Measurements from ENCODE around the gene SLC52A1. TPM values are rescaled to one million over a fixed set of nuclear protein-coding genes. Genes with fewer than 3 reads are reported as not detected.

Gene SLC52A1
- total RNA-seq, 1 experiment from 2014 or later: 1.1 TPM

DNA sequence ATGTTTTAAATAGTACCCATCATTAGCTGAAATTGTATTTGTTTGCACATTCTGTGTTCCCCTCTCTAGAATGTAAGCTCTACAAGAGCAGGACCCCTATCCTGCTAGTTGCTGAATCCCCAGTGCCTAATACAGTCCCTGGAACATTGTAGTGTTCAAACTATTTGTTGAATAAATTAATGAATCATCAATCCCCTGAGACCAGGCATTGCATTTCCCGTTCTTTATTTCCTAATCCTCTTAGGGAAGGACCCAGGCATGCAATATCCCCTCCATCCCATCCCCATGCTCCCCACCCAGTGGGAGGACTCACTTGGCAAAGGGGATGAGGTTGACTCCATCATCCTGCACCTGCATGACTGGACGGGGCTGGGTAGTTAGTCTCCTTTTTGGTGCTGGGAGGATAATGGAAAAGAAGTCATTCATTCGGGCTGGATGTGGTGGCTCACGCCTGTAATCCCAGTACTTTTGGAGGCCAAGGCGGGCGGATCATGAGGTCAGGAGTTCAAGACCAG, 41.1 kb downstream of the SLC52A1 start:
- CTCF ChIA-PET: no interaction called here
- peaks cover 43% of the 10 kb centered on the region for H3K27me3 Mint-ChIP-seq (ENCODE audit: low read depth)
- no peak overlapping the region for H3K4me3 Mint-ChIP-seq
- H3K36me3 Mint-ChIP-seq: no peaks in the 10 kb centered on the region
- TF ChIP-seq, protein P1, sequence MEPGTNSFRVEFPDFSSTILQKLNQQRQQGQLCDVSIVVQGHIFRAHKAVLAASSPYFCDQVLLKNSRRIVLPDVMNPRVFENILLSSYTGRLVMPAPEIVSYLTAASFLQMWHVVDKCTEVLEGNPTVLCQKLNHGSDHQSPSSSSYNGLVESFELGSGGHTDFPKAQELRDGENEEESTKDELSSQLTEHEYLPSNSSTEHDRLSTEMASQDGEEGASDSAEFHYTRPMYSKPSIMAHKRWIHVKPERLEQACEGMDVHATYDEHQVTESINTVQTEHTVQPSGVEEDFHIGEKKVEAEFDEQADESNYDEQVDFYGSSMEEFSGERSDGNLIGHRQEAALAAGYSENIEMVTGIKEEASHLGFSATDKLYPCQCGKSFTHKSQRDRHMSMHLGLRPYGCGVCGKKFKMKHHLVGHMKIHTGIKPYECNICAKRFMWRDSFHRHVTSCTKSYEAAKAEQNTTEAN (CRISPR knock-in tag; IDR thresholded peaks at IDR 0.05): no peak
- TF ChIP-seq SMAD3 (CRISPR knock-in tag; IDR thresholded peaks at IDR 0.05; ENCODE audit: borderline replicate concordance) (no peak), ZNF416 (CRISPR knock-in tag; IDR thresholded peaks at IDR 0.05) (no peak), ZNF138 (CRISPR knock-in tag; conservative IDR thresholded peaks at IDR 0.05) (no peak), GRHL2 (CRISPR knock-in tag; IDR thresholded peaks at IDR 0.05; ENCODE audit: insufficient replicate concordance, severe bottlenecking) (no peak)
- TF ChIP-seq, protein P2, sequence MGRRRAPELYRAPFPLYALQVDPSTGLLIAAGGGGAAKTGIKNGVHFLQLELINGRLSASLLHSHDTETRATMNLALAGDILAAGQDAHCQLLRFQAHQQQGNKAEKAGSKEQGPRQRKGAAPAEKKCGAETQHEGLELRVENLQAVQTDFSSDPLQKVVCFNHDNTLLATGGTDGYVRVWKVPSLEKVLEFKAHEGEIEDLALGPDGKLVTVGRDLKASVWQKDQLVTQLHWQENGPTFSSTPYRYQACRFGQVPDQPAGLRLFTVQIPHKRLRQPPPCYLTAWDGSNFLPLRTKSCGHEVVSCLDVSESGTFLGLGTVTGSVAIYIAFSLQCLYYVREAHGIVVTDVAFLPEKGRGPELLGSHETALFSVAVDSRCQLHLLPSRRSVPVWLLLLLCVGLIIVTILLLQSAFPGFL (CRISPR knock-in tag; IDR thresholded peaks at IDR 0.05; ENCODE audit: borderline replicate concordance): no peak
- TF ChIP-seq, protein P3, sequence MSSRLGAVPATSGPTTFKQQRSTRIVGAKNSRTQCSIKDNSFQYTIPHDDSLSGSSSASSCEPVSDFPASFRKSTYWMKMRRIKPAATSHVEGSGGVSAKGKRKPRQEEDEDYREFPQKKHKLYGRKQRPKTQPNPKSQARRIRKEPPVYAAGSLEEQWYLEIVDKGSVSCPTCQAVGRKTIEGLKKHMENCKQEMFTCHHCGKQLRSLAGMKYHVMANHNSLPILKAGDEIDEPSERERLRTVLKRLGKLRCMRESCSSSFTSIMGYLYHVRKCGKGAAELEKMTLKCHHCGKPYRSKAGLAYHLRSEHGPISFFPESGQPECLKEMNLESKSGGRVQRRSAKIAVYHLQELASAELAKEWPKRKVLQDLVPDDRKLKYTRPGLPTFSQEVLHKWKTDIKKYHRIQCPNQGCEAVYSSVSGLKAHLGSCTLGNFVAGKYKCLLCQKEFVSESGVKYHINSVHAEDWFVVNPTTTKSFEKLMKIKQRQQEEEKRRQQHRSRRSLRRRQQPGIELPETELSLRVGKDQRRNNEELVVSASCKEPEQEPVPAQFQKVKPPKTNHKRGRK (CRISPR knock-in tag; IDR thresholded peaks at IDR 0.05; ENCODE audit: borderline replicate concordance): no peak
- TF ChIP-seq, protein P4, sequence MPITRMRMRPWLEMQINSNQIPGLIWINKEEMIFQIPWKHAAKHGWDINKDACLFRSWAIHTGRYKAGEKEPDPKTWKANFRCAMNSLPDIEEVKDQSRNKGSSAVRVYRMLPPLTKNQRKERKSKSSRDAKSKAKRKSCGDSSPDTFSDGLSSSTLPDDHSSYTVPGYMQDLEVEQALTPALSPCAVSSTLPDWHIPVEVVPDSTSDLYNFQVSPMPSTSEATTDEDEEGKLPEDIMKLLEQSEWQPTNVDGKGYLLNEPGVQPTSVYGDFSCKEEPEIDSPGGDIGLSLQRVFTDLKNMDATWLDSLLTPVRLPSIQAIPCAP (CRISPR knock-in tag; IDR thresholded peaks at IDR 0.05): no peak
- H3K27ac Mint-ChIP-seq: no peak overlapping the region
- ATAC-seq: no peak
- POLR2A ChIA-PET: no interaction called here
- DNase-seq (ENCODE audit: low spot score): no peak
- no peaks in the 10 kb centered on the region for H3K9me3 Mint-ChIP-seq
- H3K4me1 Mint-ChIP-seq: peaks cover 8% of the 10 kb centered on the region

DNA sequence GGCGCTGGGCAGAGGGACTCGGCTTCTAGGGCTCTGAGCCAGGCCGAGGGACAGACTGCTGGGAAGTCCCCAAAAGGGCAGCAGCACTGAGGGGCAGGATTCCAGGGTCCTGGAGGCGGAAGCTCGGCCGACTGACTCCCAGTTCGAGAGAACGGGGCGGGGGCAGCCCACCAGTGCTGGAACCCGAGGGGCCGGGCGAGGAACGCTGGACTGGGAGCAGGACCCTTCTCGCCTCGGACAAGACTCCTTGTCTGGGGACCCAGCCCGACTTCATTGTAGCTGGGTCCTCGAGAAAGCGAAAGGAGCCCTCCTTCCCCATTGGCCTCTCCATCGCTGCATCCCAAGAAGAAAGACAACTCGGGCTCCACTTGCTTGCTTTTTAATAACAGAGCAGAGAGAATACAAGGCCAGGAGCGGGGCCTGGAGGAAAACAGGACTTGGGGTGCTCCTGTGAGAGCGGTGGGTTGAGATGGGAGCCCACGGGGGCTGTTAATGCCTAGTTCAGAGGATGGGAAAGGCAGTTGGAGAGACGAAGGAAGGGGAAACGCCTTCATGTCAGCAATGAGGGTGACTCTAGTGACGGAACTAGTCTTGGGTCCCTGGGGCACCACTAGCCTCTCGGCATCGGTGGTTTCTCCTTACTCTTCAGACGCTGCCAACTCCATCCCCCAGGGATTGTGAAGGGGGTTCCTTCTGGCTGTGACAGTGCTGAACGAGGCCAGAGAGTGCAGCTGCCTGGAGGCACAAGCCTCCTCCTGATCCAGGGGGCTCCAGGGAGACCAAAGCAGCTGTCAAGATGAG, 47.3 kb downstream of the SLC52A1 start:
- Mint-ChIP-seq H3K27ac (no peak overlapping the region), H3K27me3 (ENCODE audit: low read depth) (peaks cover 45% of the 10 kb centered on the region), H3K4me3 (peak overlapping the region; percentile 77), H3K36me3 (no peaks in the 10 kb centered on the region), H3K4me1 (peaks cover 25% of the 10 kb centered on the region), H3K9me3 (no peaks in the 10 kb centered on the region)
- DNase-seq (ENCODE audit: low spot score): no peak
- POLR2A ChIA-PET: interaction anchor here (2.2 to 3.0 kb wide), 2 partner anchors 9 to 20 kb away, joined by 10 to 12 read pairs; partner anchors contain the start of genes INCA1, KIF1C and SPAG7
- TF ChIP-seq, protein P5, sequence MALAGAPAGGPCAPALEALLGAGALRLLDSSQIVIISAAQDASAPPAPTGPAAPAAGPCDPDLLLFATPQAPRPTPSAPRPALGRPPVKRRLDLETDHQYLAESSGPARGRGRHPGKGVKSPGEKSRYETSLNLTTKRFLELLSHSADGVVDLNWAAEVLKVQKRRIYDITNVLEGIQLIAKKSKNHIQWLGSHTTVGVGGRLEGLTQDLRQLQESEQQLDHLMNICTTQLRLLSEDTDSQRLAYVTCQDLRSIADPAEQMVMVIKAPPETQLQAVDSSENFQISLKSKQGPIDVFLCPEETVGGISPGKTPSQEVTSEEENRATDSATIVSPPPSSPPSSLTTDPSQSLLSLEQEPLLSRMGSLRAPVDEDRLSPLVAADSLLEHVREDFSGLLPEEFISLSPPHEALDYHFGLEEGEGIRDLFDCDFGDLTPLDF (CRISPR knock-in tag; IDR thresholded peaks at IDR 0.05): no peak
- TF ChIP-seq ZNF121 (CRISPR knock-in tag; IDR thresholded peaks at IDR 0.05): no peak
- TF ChIP-seq, protein P6, sequence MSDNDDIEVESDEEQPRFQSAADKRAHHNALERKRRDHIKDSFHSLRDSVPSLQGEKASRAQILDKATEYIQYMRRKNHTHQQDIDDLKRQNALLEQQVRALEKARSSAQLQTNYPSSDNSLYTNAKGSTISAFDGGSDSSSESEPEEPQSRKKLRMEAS (CRISPR knock-in tag; IDR thresholded peaks at IDR 0.05): 0 out of 2 replicates have a peak, but pooled peaks have one; percentile 11
- CTCF ChIA-PET: interaction anchor here (0.9 to 4.0 kb wide), 14 partner anchors 10 to 83 kb away, joined by 3 to 27 read pairs (median 5); partner anchors contain the start of genes INCA1, KIF1C, RNF167 and SLC25A11
- ATAC-seq: no peak

Data from WTC11 (cell line).